Hindlimb muscle (tissue), 1 donor: Measurements from ENCODE around the gene CYBB. TPM values are rescaled to one million over a fixed set of nuclear protein-coding genes. Genes with fewer than 3 reads are reported as not detected.

Experiments
- DNase-seq: peaks from one replicate; pipeline ENCODE4 v3.0.0-alpha.2; 2013
- polyA plus RNA-seq: library from polyadenylated mRNA; unstranded; fragments of 120-200 nt; gene quantifications from one replicate; pipeline ENCODE4 v1.2.1, GENCODE V29; 2013; ENCODE audit not compliant: insufficient read length

CYBB gene
- polyA plus RNA-seq, 1 donor = 22.6 TPM

DNA sequence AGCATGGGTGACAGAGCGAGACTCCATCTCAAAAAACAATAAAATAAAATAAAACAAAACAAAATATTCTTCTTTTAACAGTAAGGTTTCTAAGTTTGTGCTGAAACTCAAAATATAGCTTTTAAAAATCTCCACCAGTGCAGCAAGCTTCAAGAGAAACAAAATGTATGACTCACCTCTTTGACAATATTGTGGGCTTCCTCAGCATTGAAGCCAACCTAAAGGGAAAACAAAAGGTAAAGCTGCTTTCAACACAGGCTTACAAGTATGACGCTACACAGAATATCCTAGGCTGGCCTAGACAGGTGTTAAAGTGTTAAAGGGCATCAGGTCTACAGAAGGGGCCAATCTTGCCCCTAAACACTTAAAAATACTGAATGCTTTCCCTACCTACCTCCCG is 66.3 kb downstream of the CYBB start:
- DNase-seq = no peak

GRCh38 chrX:37846558-37846933 is 66.7 kb downstream of the CYBB start:
- no peak for DNase-seq

- DNase-seq = peak; percentile 58
Measured at GRCh38 chrX:37846934-37847732, 67.3 kb downstream of the CYBB start, which contains the start of gene DYNLT3. Gene DYNLT3, minus strand, starts transcription at chrX:37847571. Its CDS starts 61 bp downstream, at chrX:37847510.

DNA sequence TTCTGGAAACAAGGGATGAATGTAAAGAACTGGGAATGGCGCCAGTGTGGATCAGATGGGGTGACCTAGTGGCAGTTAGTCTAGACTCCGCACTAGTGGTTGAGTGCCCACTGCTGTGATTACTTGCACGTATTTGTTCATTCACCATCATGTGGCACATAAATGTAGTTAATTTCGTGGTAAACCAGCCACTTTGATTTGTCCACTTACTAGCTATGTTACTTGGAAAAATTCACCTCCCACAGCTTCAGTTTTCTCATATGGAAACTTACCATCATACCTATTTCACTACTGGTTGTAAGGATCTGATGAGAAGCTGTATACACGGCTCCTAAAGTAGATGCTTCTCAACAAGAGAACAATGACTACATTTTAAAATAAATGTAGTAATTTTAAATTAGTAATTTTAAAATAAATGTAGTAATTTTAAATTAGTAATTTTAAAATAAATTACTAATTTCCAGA is 67.9 kb downstream of the CYBB start:
- DNase-seq = no peak

GRCh38 chrX:37854148-37854547 is 74.3 kb downstream of the CYBB start:
- DNase-seq = no peak

DNA sequence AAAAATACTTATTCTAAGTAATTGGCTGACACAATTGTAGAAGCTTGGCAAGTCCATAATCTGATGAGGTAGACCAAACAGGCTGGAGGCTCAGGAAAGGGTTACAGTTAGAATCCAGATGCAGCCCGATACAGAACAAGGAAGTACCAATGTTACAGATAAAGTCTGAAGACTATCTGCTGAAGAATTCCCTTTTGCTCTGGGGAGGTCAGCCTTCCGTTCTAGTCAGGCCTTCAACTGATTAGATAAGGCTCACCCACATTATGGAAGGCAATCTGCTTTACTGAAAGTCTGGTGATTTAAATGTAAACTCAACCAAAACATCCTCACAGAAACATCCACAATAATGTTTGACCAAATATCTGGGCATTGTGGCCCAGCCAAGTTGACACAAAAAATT is 74.9 kb downstream of the CYBB start:
- no peak for DNase-seq

- DNase-seq = no peak
Measured at GRCh38 chrX:37860721-37861120, 80.9 kb downstream of the CYBB start.

GRCh38 chrX:37862851-37863250 is 83.0 kb downstream of the CYBB start:
- DNase-seq = no peak

Other genes with a start within 250 kb of the CYBB start
- 0.26 TPM for gene LANCL3, start 208.4 kb upstream of the CYBB start, polyA plus RNA-seq
- 6.2 TPM for gene XK, start 94.3 kb upstream of the CYBB start, polyA plus RNA-seq
- 8.8 TPM for gene DYNLT3, start 67.5 kb downstream of the CYBB start, polyA plus RNA-seq
- 0.05 TPM for gene SYTL5, start 226.5 kb downstream of the CYBB start, polyA plus RNA-seq